ENCODE measurements around the gene SLC35F2. TPM values are rescaled to one million over a fixed set of nuclear protein-coding genes. Genes with fewer than 3 reads are reported as not detected.

SLC35F2 gene
- total RNA-seq, 1 experiment from 2014 or later: 62.4 TPM

GRCh38 chr11:107780136-107780535, 78.5 kb downstream of the SLC35F2 start:
- no peak for DNase-seq (ENCODE audit: unreplicated experiment)
- no peak overlapping the region for H3K27ac Mint-ChIP-seq (ENCODE audit: low read depth, unreplicated experiment)
- intact Hi-C loops (cut with micrococcal nuclease): no loop called here
- ChIA-PET CTCF (interaction anchor here (0.7 to 2.8 kb wide), 3 partner anchors 9 to 87 kb away, joined by 4 to 9 read pairs (median 4); no protein-coding TSS in a partner anchor), POLR2A (no interaction called here)
- no peaks in the 10 kb centered on the region for H3K36me3 Mint-ChIP-seq (ENCODE audit: insufficient read depth, unreplicated experiment)
- no peaks in the 10 kb centered on the region for H3K9me3 Mint-ChIP-seq (ENCODE audit: unreplicated experiment)
- H3K4me3 Mint-ChIP-seq (ENCODE audit: unreplicated experiment): no peak overlapping the region
- no TSS peak for BruUV-seq (replicated peaks)
- H3K27me3 Mint-ChIP-seq (ENCODE audit: insufficient read depth, unreplicated experiment): no peaks in the 10 kb centered on the region
- TF ChIP-seq CTCF (IDR thresholded peaks at IDR 0.05; ENCODE audit: unreplicated experiment): no peak
- H3K4me1 Mint-ChIP-seq (ENCODE audit: insufficient read depth, unreplicated experiment): peaks cover under 1% of the 10 kb centered on the region

- no peak for TF ChIP-seq CTCF (IDR thresholded peaks at IDR 0.05; ENCODE audit: unreplicated experiment)
- no peaks in the 10 kb centered on the region for H3K36me3 Mint-ChIP-seq (ENCODE audit: insufficient read depth, unreplicated experiment)
- no TSS peak for BruUV-seq (replicated peaks)
- DNase-seq (ENCODE audit: unreplicated experiment): no peak
- H3K4me3 Mint-ChIP-seq (ENCODE audit: unreplicated experiment): no peak overlapping the region
- no peaks in the 10 kb centered on the region for H3K9me3 Mint-ChIP-seq (ENCODE audit: unreplicated experiment)
- ChIA-PET CTCF (interaction anchor here (0.5 to 2.0 kb wide), 3 partner anchors 10 to 262 kb away, joined by 3 to 9 read pairs (median 5); no protein-coding TSS in a partner anchor), POLR2A (interaction anchor here (1.0 kb wide), 1 partner anchor 71 kb away, joined by 3 read pairs; no protein-coding TSS in a partner anchor)
- no peak overlapping the region for H3K27ac Mint-ChIP-seq (ENCODE audit: low read depth, unreplicated experiment)
- no peaks in the 10 kb centered on the region for H3K27me3 Mint-ChIP-seq (ENCODE audit: insufficient read depth, unreplicated experiment)
- intact Hi-C loops (cut with micrococcal nuclease): no loop called here
- H3K4me1 Mint-ChIP-seq (ENCODE audit: insufficient read depth, unreplicated experiment): no peaks in the 10 kb centered on the region
Observed at GRCh38 chr11:107778839-107779517, 79.6 kb downstream of the SLC35F2 start.

GRCh38 chr11:107777110-107777509, 81.5 kb downstream of the SLC35F2 start:
- DNase-seq (ENCODE audit: unreplicated experiment): no peak

GRCh38 chr11:107776062-107776461, 82.5 kb downstream of the SLC35F2 start:
- H3K4me1 Mint-ChIP-seq (ENCODE audit: insufficient read depth, unreplicated experiment): no peaks in the 10 kb centered on the region
- CTCF ChIA-PET: interaction anchor here (1.2 kb wide), 1 partner anchor 203 kb away, joined by 3 read pairs; no protein-coding TSS in a partner anchor
- H3K27ac Mint-ChIP-seq (ENCODE audit: low read depth, unreplicated experiment): no peak overlapping the region
- H3K36me3 Mint-ChIP-seq (ENCODE audit: insufficient read depth, unreplicated experiment): no peaks in the 10 kb centered on the region
- no peak for TF ChIP-seq CTCF (IDR thresholded peaks at IDR 0.05; ENCODE audit: unreplicated experiment)
- no peaks in the 10 kb centered on the region for H3K27me3 Mint-ChIP-seq (ENCODE audit: insufficient read depth, unreplicated experiment)
- intact Hi-C loops (cut with micrococcal nuclease): no loop called here
- no peak overlapping the region for H3K4me3 Mint-ChIP-seq (ENCODE audit: unreplicated experiment)
- no peaks in the 10 kb centered on the region for H3K9me3 Mint-ChIP-seq (ENCODE audit: unreplicated experiment)
- POLR2A ChIA-PET: no interaction called here
- DNase-seq (ENCODE audit: unreplicated experiment): no peak
- BruUV-seq (replicated peaks): no TSS peak

More at GRCh38 chr11:107777110-107777509, 81.5 kb downstream of the SLC35F2 start:
- intact Hi-C loops (cut with micrococcal nuclease): no loop called here
- no peak overlapping the region for H3K27ac Mint-ChIP-seq (ENCODE audit: low read depth, unreplicated experiment)
- H3K4me3 Mint-ChIP-seq (ENCODE audit: unreplicated experiment): no peak overlapping the region
- no TSS peak for BruUV-seq (replicated peaks)
- ChIA-PET POLR2A (no interaction called here), CTCF (interaction anchor here (1.0 to 2.0 kb wide), 3 partner anchors 8 to 213 kb away, joined by 3 to 9 read pairs (median 5); no protein-coding TSS in a partner anchor)
- H3K36me3 Mint-ChIP-seq (ENCODE audit: insufficient read depth, unreplicated experiment): no peaks in the 10 kb centered on the region
- H3K4me1 Mint-ChIP-seq (ENCODE audit: insufficient read depth, unreplicated experiment): no peaks in the 10 kb centered on the region
- H3K27me3 Mint-ChIP-seq (ENCODE audit: insufficient read depth, unreplicated experiment): no peaks in the 10 kb centered on the region
- TF ChIP-seq CTCF (IDR thresholded peaks at IDR 0.05; ENCODE audit: unreplicated experiment): no peak
- H3K9me3 Mint-ChIP-seq (ENCODE audit: unreplicated experiment): no peaks in the 10 kb centered on the region
